B cell (primary cell): ENCODE results near the gene GPR37L1. TPM values are rescaled to one million over a fixed set of nuclear protein-coding genes. Genes with fewer than 3 reads are reported as not detected.

Experiments
- ATAC-seq: fragments of 200-7000 bp; cut with Tn5 transposase; one replicate; pipeline ENCODE4 v1.10.0; 2021; ENCODE audit warnings: low read depth, mild to moderate bottlenecking, moderate number of reproducible peaks, moderate library complexity
- CTCF ChIA-PET: fragments of 350-600 bp; sonication (Branson Sonifier 250); formaldehyde crosslinking; loops from one replicate; lab custom pipeline; 2021; ENCODE audit warnings: antibody characterized with exemption, inconsistent platforms; lab: Charles Lee
- POLR2A ChIA-PET: fragments of 350-600 bp; sonication (Branson Sonifier 250); formaldehyde crosslinking; loops from one replicate; lab custom pipeline; 2021; ENCODE audit warnings: antibody characterized with exemption; lab: Charles Lee
- DNase-seq: peaks from one replicate; pipeline ENCODE4 v3.0.0; 2013
- H2AFZ ChIP-seq: 2 replicates; pipeline ENCODE4 v1.6.1; 2012; ENCODE audit warnings: mild to moderate bottlenecking, low read depth, low read length; ENCODE audit not compliant: insufficient read depth, poor library complexity, severe bottlenecking
- H3K27ac ChIP-seq, 2 donors: 1 replicate in 1 of 2; 2 replicates in 1 of 2; pipeline ENCODE4 v1.5.1; 2012 to 2013; ENCODE audit warnings: low read length in 2 of 2, mild to moderate bottlenecking in 2 of 2, moderate library complexity in 1 of 2
- H3K27me3 ChIP-seq, 4 experiments: fragments of 200-600 bp in 1 of 4; sonication (generic) in 1 of 4; replicated peaks in 1 of 4; 1 replicate in 2 of 4; 2 replicates in 2 of 4; pipeline versions ENCODE4 v1.6.1 to v1.7.0; 2013 to 2016; ENCODE audit warnings: low read length in 3 of 4, mild to moderate bottlenecking in 2 of 4, mixed read lengths in 1 of 4, moderate library complexity in 1 of 4; ENCODE audit not compliant: insufficient read depth in 4 of 4, control insufficient read depth in 3 of 4; ENCODE audit errors: control extremely low read depth in 1 of 4
- H3K36me3 ChIP-seq, 2 experiments: replicated peaks in 1 of 2; 1 replicate in 1 of 2; 2 replicates in 1 of 2; pipeline versions ENCODE4 v1.6.1 to v1.7.1; 2013; ENCODE audit warnings: low read length in 1 of 2; ENCODE audit not compliant: insufficient read depth in 2 of 2, control insufficient read depth in 1 of 2; ENCODE audit errors: control extremely low read depth in 1 of 2, extremely low read depth in 1 of 2
- H3K4me1 ChIP-seq, 2 donors: fragments of 200-600 bp in 1 of 2; sonication (generic) in 1 of 2; 1 replicate in 1 of 2; 2 replicates in 1 of 2; pipeline versions ENCODE4 v1.5.1 to v1.6.1; 2013 to 2017; ENCODE audit warnings: low read length in 2 of 2; ENCODE audit not compliant: control insufficient read depth in 2 of 2, insufficient read depth in 2 of 2
- H3K4me2 ChIP-seq: replicated peaks from 2 replicates; pipeline ENCODE3; 2012; ENCODE audit warnings: mild to moderate bottlenecking, low read depth, low read length; ENCODE audit not compliant: poor library complexity, severe bottlenecking
- H3K4me3 ChIP-seq, 5 experiments: fragments of 200-600 bp in 1 of 5; sonication (generic) in 1 of 5; 1 replicate in 3 of 5; 2 replicates in 2 of 5; pipeline versions ENCODE4 v1.5.1 to v1.7.0; 2011 to 2016; ENCODE audit warnings: low read length in 4 of 5, mild to moderate bottlenecking in 4 of 5, low read depth in 2 of 5, control low read depth in 1 of 5, moderate library complexity in 1 of 5; ENCODE audit not compliant: insufficient read depth in 1 of 5; ENCODE audit errors: control extremely low read depth in 1 of 5, extremely low read depth in 1 of 5
- H3K79me2 ChIP-seq: fragments of 200-600 bp; sonication (generic); one replicate; pipeline ENCODE4 v1.6.0; 2016; ENCODE audit warnings: low read length; ENCODE audit not compliant: control insufficient read depth, insufficient read depth
- H3K9ac ChIP-seq: fragments of 200-600 bp; sonication (generic); 2 replicates; pipeline ENCODE4 v1.6.1; 2017; ENCODE audit warnings: mild to moderate bottlenecking, low read length, moderate library complexity
- H3K9me3 ChIP-seq, 3 donors: one replicate each; pipeline versions ENCODE4 v1.6.1 to v1.7.1; 2013; ENCODE audit warnings: low read length in 2 of 3; ENCODE audit not compliant: control insufficient read depth in 2 of 3, insufficient read depth in 1 of 3; ENCODE audit errors: control extremely low read depth in 1 of 3
- H4K20me1 ChIP-seq: 2 replicates; pipeline ENCODE4 v1.6.0; 2012; ENCODE audit warnings: mild to moderate bottlenecking, low read length; ENCODE audit not compliant: insufficient read depth, control insufficient read depth, poor library complexity, severe bottlenecking
- H3K27ac Mint-ChIP-seq: one replicate; pipeline ENCODE4 v1.8.0; 2021; ENCODE audit warnings: mixed read lengths
- H3K27me3 Mint-ChIP-seq: one replicate; pipeline ENCODE4 v1.8.0; 2021; ENCODE audit warnings: mixed read lengths
- H3K4me1 Mint-ChIP-seq: one replicate; pipeline ENCODE4 v1.8.0; 2021; ENCODE audit warnings: mixed read lengths
- H3K4me3 Mint-ChIP-seq: one replicate; pipeline ENCODE4 v1.8.0; 2021; ENCODE audit warnings: mixed read lengths
- H3K9me3 Mint-ChIP-seq: one replicate; pipeline ENCODE4 v1.8.0; 2022; ENCODE audit warnings: mixed read lengths; ENCODE audit not compliant: insufficient read depth
- EZH2 ChIP-seq: IDR thresholded peaks from 2 replicates; pipeline ENCODE4 v1.6.1; 2012; ENCODE audit warnings: borderline replicate concordance, low read depth, mild to moderate bottlenecking, moderate library complexity, low read length; ENCODE audit not compliant: insufficient read depth, poor library complexity, severe bottlenecking
- WGBS: methylation state at CpG from one replicate; pipeline ENCODE4 v1.1.5; 2013; ENCODE audit warnings: missing lambda C conversion rate; ENCODE audit not compliant: insufficient coverage; 5-methylcytosine and 5-hydroxymethylcytosine counted together
- intact Hi-C: fragments of 100-400 bp; cut with micrococcal nuclease; formaldehyde crosslinking; loops from one replicate; pipeline ENCODE4 v1.10.0; 2022
- polyA plus RNA-seq: library from polyadenylated mRNA; depleted of rRNA; stranded (reverse); fragments of >200 nt; gene quantifications from 2 replicates; pipeline ENCODE4 v1.2.3, GENCODE V29; 2012
- total RNA-seq, 2 donors: library from RNA; stranded (reverse); fragments of 120-200 nt in 1 of 2; gene quantifications; 1 replicate in 1 of 2; 2 replicates in 1 of 2; pipeline versions ENCODE4 v1.2.3 to v1.2.4, GENCODE V29; 2013 to 2022
- TF ChIP-seq, protein P1 (sequence below): fragments of 200-600 bp; IDR thresholded peaks from one replicate; pipeline ENCODE4 v1.8.0; 2022; ENCODE audit warnings: antibody characterized with exemption, mild to moderate bottlenecking

Gene GPR37L1
- total and polyA plus RNA-seq, 2 donors (not counting 1 experiment from before 2014, with no cell fraction given): not detected

DNA sequence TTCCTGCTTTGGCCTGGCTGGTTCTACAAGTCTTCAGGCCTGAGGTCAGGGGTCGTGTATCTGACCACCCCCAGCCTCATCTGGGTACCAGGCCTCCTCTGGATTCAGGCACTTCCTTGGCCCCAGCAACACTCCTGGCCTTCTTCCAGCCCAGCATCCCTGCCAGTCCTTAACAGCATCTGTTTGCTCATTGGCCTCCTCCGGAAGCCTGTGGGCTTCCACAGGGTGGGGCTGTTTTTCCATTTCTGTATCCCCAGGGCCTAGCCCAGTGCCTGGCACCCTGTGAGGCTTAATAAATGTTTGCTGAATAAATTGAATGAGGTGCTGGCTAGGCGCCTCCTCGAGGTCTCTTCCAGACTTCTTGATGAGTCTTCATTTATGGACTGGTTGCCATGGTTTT, 21.5 kb upstream of the GPR37L1 start:
- H3K4me3 ChIP-seq: no peak overlapping the region
- H3K4me1 ChIP-seq: no peaks in the 10 kb centered on the region
- no peaks in the 10 kb centered on the region for H3K79me2 ChIP-seq
- no peak overlapping the region for H3K27ac ChIP-seq
- DNase-seq (no peak), ATAC-seq (no peak)
- 60% methylated on average over 1 of the region's 4 CpGs for WGBS
- no peaks in the 10 kb centered on the region for H3K36me3 ChIP-seq
- POLR2A ChIA-PET: no interaction called here
- H4K20me1 ChIP-seq: no peaks in the 10 kb centered on the region
- no peaks in the 10 kb centered on the region for H3K27me3 ChIP-seq
- H3K9me3 ChIP-seq: no peaks in the 10 kb centered on the region
- H3K9ac ChIP-seq: no peak overlapping the region
- no peak overlapping the region for H3K27ac Mint-ChIP-seq
- peaks cover 6% of the 10 kb centered on the region for H3K27me3 Mint-ChIP-seq
- no peaks in the 10 kb centered on the region for H3K9me3 Mint-ChIP-seq
- H3K4me1 Mint-ChIP-seq: no peaks in the 10 kb centered on the region
- H3K4me3 Mint-ChIP-seq: no peak overlapping the region
- no peak overlapping the region for H2AFZ ChIP-seq
- CTCF ChIA-PET: no interaction called here
- TF ChIP-seq, protein P1, sequence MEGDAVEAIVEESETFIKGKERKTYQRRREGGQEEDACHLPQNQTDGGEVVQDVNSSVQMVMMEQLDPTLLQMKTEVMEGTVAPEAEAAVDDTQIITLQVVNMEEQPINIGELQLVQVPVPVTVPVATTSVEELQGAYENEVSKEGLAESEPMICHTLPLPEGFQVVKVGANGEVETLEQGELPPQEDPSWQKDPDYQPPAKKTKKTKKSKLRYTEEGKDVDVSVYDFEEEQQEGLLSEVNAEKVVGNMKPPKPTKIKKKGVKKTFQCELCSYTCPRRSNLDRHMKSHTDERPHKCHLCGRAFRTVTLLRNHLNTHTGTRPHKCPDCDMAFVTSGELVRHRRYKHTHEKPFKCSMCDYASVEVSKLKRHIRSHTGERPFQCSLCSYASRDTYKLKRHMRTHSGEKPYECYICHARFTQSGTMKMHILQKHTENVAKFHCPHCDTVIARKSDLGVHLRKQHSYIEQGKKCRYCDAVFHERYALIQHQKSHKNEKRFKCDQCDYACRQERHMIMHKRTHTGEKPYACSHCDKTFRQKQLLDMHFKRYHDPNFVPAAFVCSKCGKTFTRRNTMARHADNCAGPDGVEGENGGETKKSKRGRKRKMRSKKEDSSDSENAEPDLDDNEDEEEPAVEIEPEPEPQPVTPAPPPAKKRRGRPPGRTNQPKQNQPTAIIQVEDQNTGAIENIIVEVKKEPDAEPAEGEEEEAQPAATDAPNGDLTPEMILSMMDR: no peak
- TF ChIP-seq EZH2: no peak
- H3K4me2 ChIP-seq: no peak overlapping the region
- intact Hi-C loops: no loop called here

GRCh38 chr1:202104073-202104472, 18.6 kb upstream of the GPR37L1 start:
- ATAC-seq (no peak), DNase-seq (no peak)
- H3K27ac Mint-ChIP-seq: no peak overlapping the region
- no peaks in the 10 kb centered on the region for H3K79me2 ChIP-seq
- no peak overlapping the region for H3K4me3 ChIP-seq
- intact Hi-C loops: no loop called here
- no peaks in the 10 kb centered on the region for H3K27me3 ChIP-seq
- H3K4me3 Mint-ChIP-seq: no peak overlapping the region
- ChIA-PET CTCF (no interaction called here), POLR2A (no interaction called here)
- TF ChIP-seq EZH2: no peak
- TF ChIP-seq, protein P1: no peak
- H3K27me3 Mint-ChIP-seq: peaks cover 6% of the 10 kb centered on the region
- H2AFZ ChIP-seq: no peak overlapping the region
- H3K4me1 Mint-ChIP-seq: no peaks in the 10 kb centered on the region
- no peaks in the 10 kb centered on the region for H3K9me3 ChIP-seq
- 90% methylated on average over 6 of the region's 10 CpGs for WGBS
- H3K36me3 ChIP-seq: no peaks in the 10 kb centered on the region
- no peaks in the 10 kb centered on the region for H3K4me1 ChIP-seq
- H3K9me3 Mint-ChIP-seq: no peaks in the 10 kb centered on the region
- H4K20me1 ChIP-seq: no peaks in the 10 kb centered on the region
- H3K4me2 ChIP-seq: no peak overlapping the region
- H3K9ac ChIP-seq: no peak overlapping the region
- H3K27ac ChIP-seq: no peak overlapping the region
